MM.1S (cell line): ENCODE results near the gene KCNK2.

Experiments used
- CTCF ChIP-seq: fragments of 300-600 bp; sonication (generic); IDR thresholded peaks from 2 replicates; pipeline ENCODE4 v1.5.1; 2016; ENCODE audit warnings: antibody characterized with exemption, low read length, mixed read lengths
- EZH2 ChIP-seq: fragments of 300-600 bp; sonication (generic); optimal IDR thresholded peaks from 2 replicates; pipeline ENCODE3; 2017; ENCODE audit warnings: low read depth, mild to moderate bottlenecking, antibody characterized with exemption, low read length, mixed read lengths
- EZH2phosphoT487 ChIP-seq: fragments of 300-600 bp; sonication (generic); IDR thresholded peaks from 2 replicates; pipeline ENCODE4 v1.6.1; 2018; ENCODE audit warnings: antibody characterized with exemption, low read length

- TF ChIP-seq EZH2phosphoT487 (no peak), CTCF (no peak), EZH2 (no peak)
Measured at GRCh38 chr1:215113776-215114153, 31.2 kb downstream of the KCNK2 start.
